GM18520 (cell line): ENCODE data around the gene DLG5.

Experiments used
- ATAC-seq: cut with Tn5 transposase; IDR thresholded peaks from one replicate; pipeline ENCODE4 v1.9.1; 2021; ENCODE audit not compliant: unreplicated experiment

The DLG5 gene

DNA sequence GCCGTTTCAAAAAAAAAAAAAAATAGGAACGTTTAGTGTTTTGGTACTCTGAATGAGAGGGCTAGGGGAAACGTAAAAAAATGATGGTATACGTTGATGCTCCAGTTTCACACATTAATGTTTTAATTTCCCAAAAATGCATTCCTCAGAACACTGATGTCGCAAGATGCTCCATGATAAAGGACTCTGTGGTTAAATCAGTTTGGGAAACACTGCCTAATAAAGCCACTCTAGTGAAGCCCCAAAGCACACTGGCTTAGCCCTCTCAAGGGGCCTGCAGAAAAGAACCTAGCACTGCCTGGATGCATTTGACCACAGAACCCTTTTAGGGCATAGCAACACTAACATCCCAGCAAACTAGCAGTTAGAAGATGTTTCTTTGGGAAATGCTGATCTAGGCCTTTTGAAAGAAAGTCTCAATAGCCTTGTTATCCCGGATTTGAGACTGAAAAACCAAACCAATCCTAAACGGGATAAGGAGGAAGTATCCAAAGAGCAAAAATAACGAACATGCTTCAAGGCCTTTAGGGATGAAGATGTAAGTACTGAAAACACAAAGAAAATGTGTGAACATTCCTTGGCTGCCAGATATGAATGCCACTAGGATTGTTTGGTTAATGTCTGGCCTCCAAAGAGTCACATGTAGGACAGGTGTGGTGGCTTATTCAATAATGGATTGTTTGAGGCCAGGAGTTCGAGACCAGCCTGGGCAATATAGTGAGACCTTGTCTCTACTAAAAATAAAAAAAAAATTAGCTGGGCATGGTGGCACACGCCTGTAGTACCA is 11.0 kb downstream of the DLG5 start:
- ATAC-seq, result no peak

DNA sequence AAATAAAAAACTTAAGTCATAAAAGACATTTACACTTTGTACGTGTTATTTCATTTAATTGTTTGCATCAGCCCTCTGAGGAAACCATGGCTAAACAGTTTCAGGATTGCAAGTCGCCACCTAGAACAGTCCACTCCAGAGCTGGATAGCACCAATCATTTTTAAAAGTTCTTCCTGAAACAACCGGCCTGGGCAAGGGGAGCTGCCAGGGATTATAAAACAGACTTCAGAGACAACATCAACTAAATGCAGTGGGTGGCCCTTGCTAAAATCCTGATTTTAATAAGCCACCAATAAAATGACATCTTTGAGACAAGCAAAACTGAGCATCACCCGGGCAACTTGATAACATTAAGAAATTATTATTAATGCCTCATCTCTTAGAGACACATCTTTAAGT is 13.5 kb downstream of the DLG5 start:
- ATAC-seq, result no peak

DNA sequence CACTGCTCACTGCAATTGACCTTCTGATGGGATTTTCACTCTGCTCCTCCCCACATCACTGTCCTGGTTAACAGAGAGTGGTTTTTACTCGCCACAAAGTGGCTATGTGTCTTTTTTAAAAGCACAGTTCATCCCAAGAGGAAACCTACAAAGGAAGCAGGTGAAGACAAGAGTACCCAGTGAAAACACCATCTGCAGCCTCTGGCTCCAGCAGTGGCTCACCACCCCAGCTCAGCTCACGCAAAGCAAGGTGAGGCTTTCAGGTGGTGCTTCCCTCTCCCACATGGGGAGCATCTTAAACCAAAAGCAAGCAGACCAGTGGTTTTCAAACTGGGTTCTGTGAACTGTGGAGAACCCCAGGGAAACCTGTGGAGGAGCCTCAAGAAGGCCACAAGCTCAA is 14.0 kb downstream of the DLG5 start:
- no peak for ATAC-seq

DNA sequence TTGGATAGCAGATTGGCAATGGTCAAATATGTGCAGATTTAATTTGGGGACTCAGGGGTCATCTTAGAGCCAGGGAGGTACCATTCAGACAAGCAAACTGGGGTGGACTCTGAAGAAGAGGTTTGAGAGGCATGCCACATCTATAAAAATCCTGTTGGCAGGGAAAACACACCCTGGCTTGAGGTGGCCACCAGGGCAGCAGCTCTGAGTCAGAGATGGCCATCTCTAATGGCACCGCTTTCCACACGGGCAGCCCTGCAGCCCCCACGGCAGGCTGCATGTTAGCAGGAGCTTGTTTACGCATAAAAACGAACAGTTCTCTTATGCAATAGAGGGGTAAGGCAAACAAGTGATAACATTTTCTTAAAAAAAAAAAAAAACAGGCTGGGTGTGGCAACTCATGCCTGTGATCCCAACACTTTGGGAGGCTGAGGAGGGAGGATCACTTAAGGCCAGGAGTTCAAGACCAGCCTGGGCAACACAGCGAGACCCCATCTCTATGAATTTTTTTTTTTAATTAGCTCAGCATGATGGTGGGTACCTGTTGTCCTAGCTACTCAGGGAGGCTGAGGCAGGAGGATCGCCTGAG is 14.9 kb downstream of the DLG5 start:
- ATAC-seq, result no peak

DNA sequence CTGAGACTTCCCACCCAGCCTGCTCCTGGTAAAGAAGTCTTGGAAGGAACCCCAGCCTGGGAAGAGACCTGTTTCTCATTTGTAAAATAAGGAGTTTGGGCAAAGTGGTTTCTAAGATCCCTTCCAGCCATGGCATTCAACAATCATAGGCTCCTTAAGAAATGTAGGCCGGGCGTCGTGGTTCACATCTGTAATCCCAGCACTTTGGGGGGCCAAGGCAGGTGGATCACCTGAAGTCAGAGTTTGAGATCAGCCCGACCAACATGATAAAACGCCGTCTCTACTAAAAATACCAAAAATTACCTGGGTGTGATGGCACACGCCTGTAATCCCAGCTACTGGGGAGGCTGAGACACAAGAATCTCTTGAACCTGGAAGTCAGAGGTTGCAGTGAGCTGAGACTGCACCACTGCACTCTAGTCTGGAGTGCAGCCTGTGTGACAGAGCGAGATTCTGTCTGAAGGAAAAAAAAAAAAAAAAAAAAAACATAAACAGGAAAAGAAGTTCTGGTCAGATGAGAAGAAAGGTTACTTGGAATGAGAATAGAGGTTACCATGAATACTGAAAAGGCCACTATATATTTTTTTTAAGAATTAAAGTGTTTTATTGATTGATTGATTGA is 15.9 kb downstream of the DLG5 start:
- ATAC-seq, result no peak

DNA sequence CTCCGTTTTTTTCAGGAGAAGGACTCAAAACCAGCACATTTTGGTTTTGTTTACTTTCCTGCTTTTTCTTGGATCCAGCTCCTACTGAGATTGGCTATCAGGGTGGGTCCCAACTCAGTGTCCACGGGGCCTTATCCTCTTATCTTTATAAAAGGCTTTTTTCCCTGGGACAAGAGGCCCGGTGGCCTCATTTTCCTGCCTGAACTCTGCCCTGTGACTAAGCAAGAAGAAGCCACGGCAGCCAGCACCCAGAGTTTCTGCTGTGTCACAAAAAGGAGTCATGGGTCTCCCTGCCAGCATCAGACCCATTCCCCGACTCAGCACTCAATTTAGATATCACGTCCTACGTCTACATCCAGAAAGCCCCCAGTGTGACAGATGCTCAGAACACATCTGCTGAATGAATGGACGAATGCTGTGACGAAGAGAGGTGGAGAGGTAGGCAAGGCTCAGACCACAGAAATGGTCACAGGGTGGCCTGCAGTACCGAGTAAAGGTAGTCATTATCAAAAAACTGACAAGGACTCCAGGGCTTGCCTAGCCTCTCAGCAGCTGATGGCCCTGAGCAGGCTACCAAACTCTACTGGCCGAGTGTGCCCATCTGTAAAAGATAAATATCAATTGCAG is 16.7 kb downstream of the DLG5 start:
- no peak for ATAC-seq

DNA sequence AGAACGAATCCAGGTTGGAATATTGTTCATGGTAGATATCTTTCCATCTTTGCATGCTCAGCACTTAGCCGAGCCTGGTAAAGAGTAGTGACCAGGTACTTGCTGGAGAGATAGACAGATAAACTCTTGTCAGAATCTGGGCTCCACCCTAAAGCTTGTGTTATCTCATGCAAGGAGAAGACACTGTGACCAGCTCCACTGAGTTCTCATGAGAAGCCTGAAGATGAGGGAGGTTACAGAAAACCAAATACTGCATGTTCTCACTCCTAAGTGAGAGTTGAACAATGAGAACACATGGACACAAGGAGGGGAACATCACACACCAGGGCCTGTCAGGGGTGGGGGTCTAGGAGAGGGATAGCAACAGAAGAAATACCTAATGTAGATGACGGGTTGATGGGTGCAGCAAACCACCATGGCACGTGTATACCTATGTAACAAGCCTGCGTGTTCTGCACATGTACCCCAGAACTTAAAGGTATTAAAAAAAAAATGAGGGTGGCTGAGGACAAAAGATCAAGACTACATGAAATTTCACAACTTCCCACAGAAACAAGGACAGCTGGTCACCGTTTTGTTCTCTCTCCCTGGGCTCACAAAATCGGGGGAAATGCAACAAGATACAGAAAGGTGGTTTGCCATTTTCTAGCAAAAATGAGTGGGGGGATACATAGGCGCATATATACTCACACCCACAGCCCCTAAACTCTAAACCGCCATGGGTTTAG is 17.4 kb downstream of the DLG5 start:
- ATAC-seq, result no peak

DNA sequence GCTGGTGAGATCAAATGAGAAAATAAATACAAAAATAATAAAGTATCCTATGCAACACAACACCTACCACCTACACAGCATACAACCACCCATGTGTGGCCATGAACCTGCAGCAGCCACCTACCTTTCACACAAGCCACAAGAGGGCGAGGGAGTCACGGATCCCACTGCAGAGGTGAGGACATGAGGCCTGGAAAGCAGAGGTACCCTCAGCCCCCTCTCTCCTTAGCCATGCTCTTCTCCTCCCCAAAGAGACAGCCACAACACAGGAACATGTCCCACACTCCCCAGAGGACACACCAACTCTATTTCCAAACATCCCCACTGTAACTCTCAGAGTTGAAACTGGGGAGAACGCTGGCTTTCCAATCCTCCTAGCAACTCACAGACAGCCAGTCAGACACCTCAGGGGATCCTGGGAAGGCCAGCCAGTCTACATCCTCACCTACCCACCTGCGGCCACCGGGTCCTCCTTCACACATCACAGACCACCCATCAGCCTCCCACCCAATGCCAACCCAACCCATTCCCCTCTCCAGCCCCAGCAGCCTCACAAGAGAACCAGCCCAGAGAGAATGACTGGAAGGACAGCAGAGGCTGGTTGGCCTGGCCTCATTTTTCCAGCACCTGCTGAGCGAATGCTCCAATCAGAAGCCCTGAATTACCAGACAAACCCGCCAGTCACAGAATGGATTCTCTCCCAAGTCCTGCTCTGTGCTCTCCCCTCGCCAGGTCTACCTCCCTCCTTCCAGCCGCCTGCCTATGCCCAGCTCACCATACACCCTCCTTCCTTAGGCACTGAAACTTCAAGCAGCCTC is 18.4 kb downstream of the DLG5 start:
- ATAC-seq, result no peak

DNA sequence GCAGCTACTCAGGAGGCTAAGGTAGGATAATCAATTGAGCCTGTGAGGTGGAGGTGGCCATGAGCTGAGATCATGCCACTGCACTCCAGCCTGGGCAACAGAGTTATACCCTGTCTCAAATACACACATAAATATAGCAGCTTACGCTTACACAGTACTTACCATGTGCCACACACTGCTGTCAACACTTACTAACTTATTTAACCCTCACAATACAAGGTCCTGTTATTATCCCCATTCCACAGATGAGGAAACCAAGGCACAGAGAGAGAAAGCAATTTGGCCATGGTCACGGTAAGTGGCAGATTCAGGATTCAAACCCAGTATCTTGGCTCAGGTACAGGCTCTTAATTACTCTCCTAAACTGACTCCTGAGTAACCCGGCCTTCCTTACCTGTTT is 19.1 kb downstream of the DLG5 start:
- no peak for ATAC-seq

DNA sequence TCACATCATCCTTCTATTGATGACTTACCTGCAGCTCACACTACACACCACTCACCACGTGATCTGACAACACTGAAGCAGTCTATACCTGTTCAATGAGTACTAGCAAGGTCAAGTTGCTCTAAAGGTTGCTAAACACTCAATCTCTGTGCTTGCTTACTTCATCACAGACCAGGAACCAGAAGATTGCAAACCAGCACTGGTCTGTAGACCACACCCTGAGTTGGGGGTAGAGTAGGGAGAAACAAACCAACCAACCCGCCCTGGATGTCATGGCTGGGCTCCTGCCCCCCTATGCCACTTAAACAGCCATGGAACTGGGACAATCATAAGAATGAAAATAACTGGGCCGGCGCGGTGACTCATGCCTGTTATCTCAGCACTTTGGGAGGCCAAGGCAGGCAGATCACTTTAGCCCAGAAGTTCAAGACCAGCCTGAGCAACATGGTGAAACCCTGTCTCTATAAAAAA is 19.6 kb downstream of the DLG5 start:
- no peak for ATAC-seq

DNA sequence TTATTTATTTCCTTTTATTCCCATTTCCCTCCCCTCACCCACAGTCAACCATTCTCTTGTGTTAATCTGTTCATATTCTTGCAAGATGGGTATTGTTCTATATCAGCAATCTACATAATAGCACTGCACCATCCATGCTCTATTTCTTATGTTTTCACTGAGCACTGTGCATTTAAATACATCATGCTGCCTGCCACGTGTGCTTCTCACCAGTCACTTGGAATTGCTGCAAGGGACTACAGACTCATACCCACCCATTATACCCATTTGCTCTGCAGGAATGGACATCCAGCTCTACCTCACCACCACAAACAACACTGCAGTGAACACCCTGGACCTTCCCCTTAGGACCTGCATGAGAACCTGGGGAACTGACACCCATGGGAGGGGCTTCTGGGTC is 20.8 kb downstream of the DLG5 start:
- ATAC-seq, result no peak

DNA sequence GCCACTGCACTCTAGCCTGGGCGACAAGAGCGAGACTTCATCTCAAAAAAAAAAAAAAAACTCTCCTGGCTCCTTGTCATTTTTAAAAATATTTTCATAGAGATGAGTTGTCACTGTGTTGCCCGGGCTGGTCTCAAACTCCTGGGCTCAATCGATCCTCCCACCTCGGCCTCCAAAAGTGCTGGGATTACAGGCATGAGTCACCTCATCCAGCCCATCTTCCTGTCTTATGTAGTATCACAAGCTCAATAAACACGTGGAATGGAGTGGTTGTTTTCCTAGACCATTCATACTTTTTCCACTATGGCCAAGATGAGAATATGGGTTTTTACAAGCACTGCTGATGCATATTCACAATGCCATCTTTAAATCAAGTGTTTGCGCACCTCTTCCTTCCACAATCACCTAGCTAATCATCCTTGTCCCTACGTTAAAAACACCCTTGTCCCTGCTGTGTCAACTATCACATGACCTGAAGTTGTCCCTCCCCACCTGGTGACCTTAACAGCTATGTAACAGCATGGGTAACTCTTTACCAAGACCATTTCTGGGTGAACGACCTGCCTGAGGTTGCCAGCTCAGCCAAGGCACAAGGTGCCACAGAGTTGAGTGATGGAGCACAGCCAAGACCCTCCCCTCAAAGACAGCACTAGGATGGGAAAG is 21.3 kb downstream of the DLG5 start:
- ATAC-seq, result no peak

DNA sequence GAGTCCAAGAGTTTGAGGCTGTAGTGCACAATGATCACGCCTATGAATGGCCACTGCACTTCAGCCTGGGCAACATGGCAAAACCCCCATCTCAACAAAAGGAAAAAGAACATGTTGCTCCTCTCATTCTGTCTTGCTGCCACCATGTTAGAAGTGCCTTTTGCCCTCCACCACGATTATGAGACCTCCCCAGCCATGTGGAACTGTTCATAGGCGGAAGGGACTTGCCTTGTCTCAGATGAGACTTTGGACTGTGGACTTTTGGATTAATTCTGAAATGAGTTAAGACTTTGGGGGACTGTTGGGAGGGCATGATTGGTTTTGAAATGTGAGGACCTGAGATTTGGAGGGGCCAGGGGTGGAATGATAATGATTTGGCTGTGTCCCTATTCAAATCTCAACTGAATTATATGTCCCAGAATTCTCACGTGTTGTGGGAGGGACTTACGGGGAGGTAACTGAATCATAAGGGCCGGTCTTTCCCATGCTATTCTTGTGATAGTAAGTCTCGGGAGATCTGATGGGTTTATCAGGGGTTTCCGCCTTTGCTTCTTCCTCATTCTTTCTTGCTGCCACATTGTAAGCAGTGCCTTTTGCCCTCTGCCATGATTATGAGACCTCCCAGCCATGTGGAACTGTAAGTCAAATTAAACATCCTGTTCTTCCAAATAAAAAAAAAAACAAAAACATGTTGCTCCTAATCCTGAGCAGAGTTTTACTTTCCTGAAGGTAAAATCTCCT is 22.3 kb downstream of the DLG5 start:
- no peak for ATAC-seq

DNA sequence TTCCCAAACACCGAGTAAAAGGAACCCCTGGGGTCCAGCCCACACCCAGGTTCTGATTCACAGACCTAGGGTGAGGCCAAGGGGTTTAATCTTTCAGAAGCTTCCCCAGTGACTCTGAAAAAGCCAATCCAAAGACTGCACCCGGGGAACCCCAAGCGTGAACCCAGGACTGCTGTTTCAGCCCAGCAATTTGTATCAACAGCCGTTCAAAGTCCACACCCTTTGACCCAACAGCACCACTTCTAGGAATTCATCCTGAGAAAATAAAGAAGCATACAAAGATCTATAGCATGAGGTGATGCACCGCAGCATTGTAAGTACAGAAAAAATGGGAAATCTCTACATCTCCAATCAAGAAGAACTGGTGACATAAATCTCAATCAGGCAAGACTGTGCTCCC is 24.4 kb downstream of the DLG5 start:
- no peak for ATAC-seq

DNA sequence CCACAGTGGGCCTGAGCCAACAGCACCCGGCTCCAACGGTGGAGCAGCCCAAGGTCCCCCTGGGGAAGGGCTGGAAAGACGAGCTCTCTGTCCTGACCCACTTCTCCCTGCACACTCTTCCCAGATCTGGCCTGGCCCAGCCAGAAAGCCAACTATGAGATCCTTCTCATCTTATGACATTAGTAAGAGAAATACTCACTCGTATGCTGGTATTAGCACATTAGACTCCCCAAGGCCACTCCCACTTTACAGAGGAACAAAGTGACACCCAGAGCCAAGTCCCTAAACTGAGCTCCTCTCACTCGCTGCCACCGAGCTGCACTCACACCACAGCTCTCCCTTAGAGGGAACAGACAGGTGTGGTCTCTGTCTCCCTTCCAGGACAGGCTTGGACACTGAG is 24.8 kb downstream of the DLG5 start:
- ATAC-seq, result no peak

DNA sequence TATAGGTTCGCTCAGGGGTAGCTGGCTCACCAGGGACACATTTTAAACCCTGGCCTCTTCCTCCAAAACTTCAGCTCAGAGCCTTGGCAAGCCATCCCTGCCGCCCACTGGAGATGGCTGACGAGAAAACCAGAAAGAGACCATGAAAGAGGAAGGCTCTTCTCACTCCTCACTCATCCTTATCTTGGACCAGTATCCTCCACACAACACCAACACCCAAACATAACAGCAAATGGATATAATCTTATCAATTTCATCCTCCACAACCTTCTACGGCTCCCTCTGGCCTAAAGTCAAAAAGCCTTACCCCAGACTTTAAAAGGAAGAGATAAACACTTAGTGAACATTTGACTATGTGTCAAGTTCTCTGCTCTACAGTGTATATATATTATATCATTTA is 26.9 kb downstream of the DLG5 start:
- no peak for ATAC-seq

DNA sequence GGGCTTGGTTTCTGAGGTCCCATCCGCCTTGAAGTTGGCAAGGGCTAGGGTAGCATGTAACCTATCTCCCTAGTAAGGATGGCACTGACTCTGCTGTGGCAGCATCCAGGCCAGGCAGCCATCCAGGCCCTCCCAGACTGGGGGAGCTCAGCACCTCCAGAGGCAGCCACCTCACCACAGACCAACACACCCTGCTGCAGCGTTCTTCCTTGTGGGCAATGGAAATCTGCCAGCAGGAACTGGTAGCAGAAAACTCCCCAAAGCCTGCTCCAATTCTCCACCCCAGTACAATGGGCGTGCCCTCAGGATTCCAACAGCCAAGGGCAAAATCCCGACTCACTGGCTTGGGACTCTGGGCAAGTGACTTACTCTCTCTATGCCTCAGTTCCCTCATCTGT is 27.5 kb downstream of the DLG5 start:
- no peak for ATAC-seq

DNA sequence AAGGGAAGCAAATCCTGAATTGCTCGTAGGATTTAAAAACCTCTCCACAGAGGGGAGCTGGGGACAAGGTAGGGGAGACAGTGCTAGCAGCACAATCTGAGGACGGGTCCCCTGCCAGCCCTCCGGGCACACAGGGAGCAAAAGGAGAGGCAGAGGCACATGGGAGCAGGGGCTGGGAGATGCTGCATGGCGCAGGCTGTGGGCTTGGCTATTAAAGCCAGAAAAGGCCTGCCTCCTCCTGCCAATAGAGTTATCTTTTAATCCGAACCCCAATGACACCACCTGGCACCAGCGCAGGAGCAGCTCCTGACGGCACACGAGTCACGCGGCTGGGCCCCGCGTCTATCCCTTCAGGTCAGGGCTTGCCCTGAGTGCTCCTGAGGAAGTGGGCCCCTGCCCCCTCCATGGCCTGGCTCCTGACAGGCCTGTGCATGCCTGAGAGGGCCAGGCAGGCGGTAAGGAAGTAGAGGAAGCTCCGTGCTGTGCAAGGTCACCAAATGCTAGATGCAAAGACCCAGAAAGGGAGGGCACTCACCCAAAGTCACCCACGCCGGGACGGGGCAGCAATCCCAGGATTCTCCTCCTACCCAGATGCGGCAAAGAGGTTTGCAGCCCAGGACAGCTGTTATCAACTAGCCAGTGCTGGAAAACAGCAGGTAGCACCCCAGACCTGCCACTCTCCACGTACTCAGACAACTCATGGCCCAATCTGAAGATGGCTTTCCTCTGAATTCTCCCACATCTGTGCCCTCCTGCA is 28.1 kb downstream of the DLG5 start:
- no peak for ATAC-seq

DNA sequence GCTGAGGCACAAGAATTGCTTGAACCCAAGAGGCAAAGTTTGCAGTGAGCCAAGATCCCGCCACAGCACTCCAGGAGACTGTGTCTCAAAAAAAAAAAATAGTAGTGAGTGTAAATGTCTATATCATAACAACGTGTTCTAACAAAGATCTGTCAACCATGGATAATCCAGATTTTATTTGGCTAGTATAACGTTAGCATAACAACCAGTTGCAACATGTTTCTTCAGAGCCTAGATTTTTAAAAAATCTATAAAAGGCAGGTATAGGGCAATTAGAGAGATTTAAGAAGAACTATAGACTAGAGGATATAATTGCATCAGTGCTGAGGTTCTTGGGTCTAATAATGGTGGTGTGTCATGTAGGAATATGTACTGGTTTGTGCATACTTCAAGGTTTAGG is 30.5 kb downstream of the DLG5 start:
- ATAC-seq, result no peak
